HL-60 (cell line): ENCODE results near the gene SPIRE1.
"Not testable (repeated sequence)": the region's sequence is repeated elsewhere in the genome, so short reads cannot be mapped to it uniquely, and the experiment has no call there.

Experiments
- DNase-seq, 2 experiments: peaks; one replicate each; pipeline ENCODE4 v3.0.0-alpha.2; 2010 to 2020; ENCODE audit warnings: low read depth in 1 of 2, low spot score in 1 of 2
- H3K27ac ChIP-seq: fragments of 250-450 bp; sonication (Bioruptor Pico); replicated peaks from 2 replicates; pipeline ENCODE4 v1.5.1; 2020; ENCODE audit warnings: mild to moderate bottlenecking, moderate library complexity
- H3K27me3 ChIP-seq: fragments of 250-450 bp; sonication (Bioruptor Pico); 2 replicates; pipeline ENCODE4 v1.5.1; 2021; ENCODE audit warnings: mild to moderate bottlenecking, moderate library complexity; ENCODE audit not compliant: insufficient read depth, poor library complexity, severe bottlenecking
- H3K4me3 ChIP-seq: replicated peaks from 2 replicates; pipeline ENCODE4 v1.5.1; 2011; ENCODE audit warnings: mild to moderate bottlenecking, control low read depth, low read length; ENCODE audit not compliant: insufficient read depth
- CTCF ChIP-seq: IDR thresholded peaks from one replicate; pipeline ENCODE4 v1.5.1; 2011; ENCODE audit warnings: low read length, control low read depth, inconsistent platforms; ENCODE audit not compliant: insufficient read depth
- GABPA ChIP-seq: IDR thresholded peaks from 2 replicates; pipeline ENCODE4 v1.6.1; 2012; ENCODE audit warnings: low read depth
- POLR2AphosphoS5 ChIP-seq: IDR thresholded peaks from 2 replicates; pipeline ENCODE4 v1.6.1; 2012; ENCODE audit warnings: low read depth
- REST ChIP-seq: IDR thresholded peaks from 2 replicates; pipeline ENCODE4 v1.6.1; 2012; ENCODE audit warnings: low read depth; ENCODE audit not compliant: insufficient replicate concordance
- SPI1 ChIP-seq: IDR thresholded peaks from 2 replicates; pipeline ENCODE4 v1.6.1; 2012; ENCODE audit warnings: low read depth, mild to moderate bottlenecking, borderline replicate concordance

The SPIRE1 gene

GRCh38 chr18:12645751-12646203, 12.1 kb downstream of the SPIRE1 start:
- TF ChIP-seq GABPA: no peak
- TF ChIP-seq REST: no peak
- TF ChIP-seq POLR2AphosphoS5: no peak
- TF ChIP-seq CTCF: no peak
- no peak for TF ChIP-seq SPI1
- H3K4me3 ChIP-seq: no peak overlapping the region
- DNase-seq: no peak
- no peak overlapping the region for H3K27ac ChIP-seq
- peaks cover 9% of the 10 kb centered on the region for H3K27me3 ChIP-seq

GRCh38 chr18:12645254-12645653, 12.7 kb downstream of the SPIRE1 start:
- no peak overlapping the region for H3K4me3 ChIP-seq
- H3K27me3 ChIP-seq: peaks cover 9% of the 10 kb centered on the region
- no peak overlapping the region for H3K27ac ChIP-seq
- DNase-seq: no peak
- TF ChIP-seq SPI1 (no peak), REST (no peak), POLR2AphosphoS5 (no peak)

GRCh38 chr18:12643756-12644155, 14.2 kb downstream of the SPIRE1 start:
- H3K27ac ChIP-seq: not testable (repeated sequence)

GRCh38 chr18:12640881-12641200, 17.1 kb downstream of the SPIRE1 start:
- no peak overlapping the region for H3K4me3 ChIP-seq
- TF ChIP-seq SPI1 (no peak), REST (no peak), GABPA (no peak), CTCF (no peak), POLR2AphosphoS5 (no peak)
- no peak for DNase-seq
- H3K27me3 ChIP-seq: peaks cover 9% of the 10 kb centered on the region
- H3K27ac ChIP-seq: no peak overlapping the region

More at GRCh38 chr18:12643756-12644155, 14.2 kb downstream of the SPIRE1 start:
- H3K4me3 ChIP-seq, H3K27me3 ChIP-seq, DNase-seq: not testable (repeated sequence)
